Loucy (cell line): Measurements from ENCODE around the gene HNRNPU.

Experiments
- H2AFZ ChIP-seq: fragments of 200-600 bp; sonication (generic); 2 replicates; pipeline ENCODE4 v1.6.0; 2016; ENCODE audit warnings: antibody characterized with exemption, mild to moderate bottlenecking, low read length, moderate library complexity
- H3F3A ChIP-seq: fragments of 200-600 bp; 2 replicates; pipeline ENCODE4 v1.6.0; 2016; ENCODE audit warnings: antibody characterized with exemption, low read depth, mild to moderate bottlenecking
- H3K27me3 ChIP-seq: fragments of 200-600 bp; sonication (generic); 2 replicates; pipeline ENCODE4 v1.6.1; 2014; ENCODE audit warnings: low read length, mild to moderate bottlenecking; ENCODE audit not compliant: insufficient read depth, poor library complexity, severe bottlenecking
- H3K36me3 ChIP-seq: fragments of 200-600 bp; sonication (generic); 2 replicates; pipeline ENCODE4 v1.6.1; 2016; ENCODE audit warnings: low read length; ENCODE audit not compliant: insufficient read depth
- H3K4me1 ChIP-seq: fragments of 200-600 bp; sonication (generic); 2 replicates; pipeline ENCODE4 v1.5.1; 2014; ENCODE audit warnings: low read length, mild to moderate bottlenecking; ENCODE audit not compliant: insufficient read depth, poor library complexity, severe bottlenecking
- H3K4me2 ChIP-seq: fragments of 200-600 bp; sonication (generic); 2 replicates; pipeline ENCODE4 v1.6.0; 2014; ENCODE audit warnings: antibody characterized with exemption, low read length, low read depth, mild to moderate bottlenecking; ENCODE audit not compliant: poor library complexity, severe bottlenecking
- H3K4me3 ChIP-seq: fragments of 200-600 bp; sonication (generic); 2 replicates; pipeline ENCODE4 v1.5.1; 2014; ENCODE audit warnings: low read length, mild to moderate bottlenecking, mixed read lengths; ENCODE audit not compliant: poor library complexity, severe bottlenecking
- H3K79me2 ChIP-seq: fragments of 200-600 bp; sonication (generic); 2 replicates; pipeline ENCODE4 v1.6.1; 2014; ENCODE audit warnings: low read length; ENCODE audit not compliant: insufficient read depth
- H3K9ac ChIP-seq: fragments of 200-600 bp; sonication (generic); 2 replicates; pipeline ENCODE4 v1.6.0; 2014; ENCODE audit warnings: mild to moderate bottlenecking, low read depth, low read length, moderate library complexity; ENCODE audit not compliant: poor library complexity, severe bottlenecking
- H3K9me2 ChIP-seq: fragments of 200-600 bp; sonication (generic); replicated peaks from 2 replicates; pipeline ENCODE4 v1.6.1; 2016; ENCODE audit warnings: low read depth, low read length, mixed read lengths
- H3K9me3 ChIP-seq: fragments of 200-600 bp; sonication (generic); 2 replicates; pipeline ENCODE4 v1.6.1; 2014; ENCODE audit warnings: mild to moderate bottlenecking, antibody characterized with exemption, low read length, low read depth; ENCODE audit not compliant: insufficient read depth
- H4K20me1 ChIP-seq: fragments of 200-600 bp; sonication (generic); 2 replicates; pipeline ENCODE4 v1.6.0; 2014; ENCODE audit warnings: antibody characterized with exemption, low read length, mild to moderate bottlenecking; ENCODE audit not compliant: insufficient read depth, poor library complexity, severe bottlenecking
- EZH2phosphoT487 ChIP-seq: fragments of 200-600 bp; IDR thresholded peaks from 2 replicates; pipeline ENCODE4 v1.6.1; 2018; ENCODE audit warnings: antibody characterized with exemption, mild to moderate bottlenecking, moderate library complexity, borderline replicate concordance
- TF ChIP-seq, protein P1 (sequence below): fragments of 200-600 bp; sonication (generic); conservative IDR thresholded peaks from 2 replicates; pipeline ENCODE4 v1.5.1; 2014; ENCODE audit warnings: mild to moderate bottlenecking, antibody characterized with exemption, low read length

HNRNPU gene

DNA sequence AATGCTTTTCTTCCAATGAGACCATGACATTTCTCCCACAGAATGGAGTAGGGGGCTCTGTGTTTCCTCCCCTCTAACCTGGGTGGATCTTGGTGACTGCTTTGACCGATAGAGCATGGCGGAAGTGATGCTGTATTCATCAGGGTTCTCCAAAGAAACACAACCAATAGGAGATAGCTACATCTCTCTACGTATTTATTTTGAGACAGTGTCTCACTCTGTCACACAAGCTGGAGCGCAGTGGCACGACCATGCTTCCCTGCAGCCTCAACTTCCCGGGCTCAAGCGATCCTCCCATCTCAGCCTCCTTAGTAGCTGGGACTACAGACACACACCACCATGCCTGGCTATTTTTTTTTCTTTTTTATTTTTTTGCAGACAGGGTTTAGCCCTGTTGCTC, 29.5 kb upstream of the HNRNPU start:
- no peaks in the 10 kb centered on the region for H3K4me1 ChIP-seq
- H4K20me1 ChIP-seq: no peaks in the 10 kb centered on the region
- H3F3A ChIP-seq: no peaks in the 10 kb centered on the region
- H3K36me3 ChIP-seq: no peaks in the 10 kb centered on the region
- TF ChIP-seq EZH2phosphoT487: no peak
- TF ChIP-seq, protein P1, sequence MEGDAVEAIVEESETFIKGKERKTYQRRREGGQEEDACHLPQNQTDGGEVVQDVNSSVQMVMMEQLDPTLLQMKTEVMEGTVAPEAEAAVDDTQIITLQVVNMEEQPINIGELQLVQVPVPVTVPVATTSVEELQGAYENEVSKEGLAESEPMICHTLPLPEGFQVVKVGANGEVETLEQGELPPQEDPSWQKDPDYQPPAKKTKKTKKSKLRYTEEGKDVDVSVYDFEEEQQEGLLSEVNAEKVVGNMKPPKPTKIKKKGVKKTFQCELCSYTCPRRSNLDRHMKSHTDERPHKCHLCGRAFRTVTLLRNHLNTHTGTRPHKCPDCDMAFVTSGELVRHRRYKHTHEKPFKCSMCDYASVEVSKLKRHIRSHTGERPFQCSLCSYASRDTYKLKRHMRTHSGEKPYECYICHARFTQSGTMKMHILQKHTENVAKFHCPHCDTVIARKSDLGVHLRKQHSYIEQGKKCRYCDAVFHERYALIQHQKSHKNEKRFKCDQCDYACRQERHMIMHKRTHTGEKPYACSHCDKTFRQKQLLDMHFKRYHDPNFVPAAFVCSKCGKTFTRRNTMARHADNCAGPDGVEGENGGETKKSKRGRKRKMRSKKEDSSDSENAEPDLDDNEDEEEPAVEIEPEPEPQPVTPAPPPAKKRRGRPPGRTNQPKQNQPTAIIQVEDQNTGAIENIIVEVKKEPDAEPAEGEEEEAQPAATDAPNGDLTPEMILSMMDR: no peak
- H3K9ac ChIP-seq: no peak overlapping the region
- no peak overlapping the region for H3K4me2 ChIP-seq
- H3K9me2 ChIP-seq: no peaks in the 10 kb centered on the region
- no peaks in the 10 kb centered on the region for H3K27me3 ChIP-seq
- no peaks in the 10 kb centered on the region for H3K79me2 ChIP-seq
- no peak overlapping the region for H2AFZ ChIP-seq
- no peaks in the 10 kb centered on the region for H3K9me3 ChIP-seq
- no peak overlapping the region for H3K4me3 ChIP-seq

DNA sequence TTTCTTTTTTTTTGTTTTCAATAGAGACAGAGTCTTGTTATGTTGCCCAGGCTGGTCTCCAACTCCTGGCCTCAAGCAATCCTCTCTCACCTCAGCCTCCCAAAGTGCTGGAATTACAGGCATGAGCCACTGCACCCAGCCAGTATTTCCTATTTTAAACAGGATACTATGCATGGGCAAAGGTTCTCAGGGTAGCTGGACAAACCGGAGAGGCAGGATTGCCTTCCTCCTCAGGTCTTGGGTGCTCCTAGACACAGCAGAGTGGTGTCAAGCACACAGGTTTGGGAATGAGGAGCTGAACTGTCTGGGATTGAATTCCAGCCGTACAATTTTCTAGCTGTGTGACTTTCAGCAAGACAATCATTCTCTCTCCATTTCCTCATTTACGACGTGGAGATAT, 22.9 kb upstream of the HNRNPU start:
- Histone ChIP-seq H3K36me3 (no peaks in the 10 kb centered on the region), H3K4me2 (no peak overlapping the region), H3F3A (no peaks in the 10 kb centered on the region), H3K9me2 (no peaks in the 10 kb centered on the region), H3K4me1 (no peaks in the 10 kb centered on the region), H3K27me3 (no peaks in the 10 kb centered on the region), H3K9me3 (no peaks in the 10 kb centered on the region), H3K79me2 (no peaks in the 10 kb centered on the region), H3K4me3 (no peak overlapping the region), H4K20me1 (no peaks in the 10 kb centered on the region), H2AFZ (no peak overlapping the region), H3K9ac (no peak overlapping the region)
- TF ChIP-seq, protein P1: no peak
- TF ChIP-seq EZH2phosphoT487: no peak

DNA sequence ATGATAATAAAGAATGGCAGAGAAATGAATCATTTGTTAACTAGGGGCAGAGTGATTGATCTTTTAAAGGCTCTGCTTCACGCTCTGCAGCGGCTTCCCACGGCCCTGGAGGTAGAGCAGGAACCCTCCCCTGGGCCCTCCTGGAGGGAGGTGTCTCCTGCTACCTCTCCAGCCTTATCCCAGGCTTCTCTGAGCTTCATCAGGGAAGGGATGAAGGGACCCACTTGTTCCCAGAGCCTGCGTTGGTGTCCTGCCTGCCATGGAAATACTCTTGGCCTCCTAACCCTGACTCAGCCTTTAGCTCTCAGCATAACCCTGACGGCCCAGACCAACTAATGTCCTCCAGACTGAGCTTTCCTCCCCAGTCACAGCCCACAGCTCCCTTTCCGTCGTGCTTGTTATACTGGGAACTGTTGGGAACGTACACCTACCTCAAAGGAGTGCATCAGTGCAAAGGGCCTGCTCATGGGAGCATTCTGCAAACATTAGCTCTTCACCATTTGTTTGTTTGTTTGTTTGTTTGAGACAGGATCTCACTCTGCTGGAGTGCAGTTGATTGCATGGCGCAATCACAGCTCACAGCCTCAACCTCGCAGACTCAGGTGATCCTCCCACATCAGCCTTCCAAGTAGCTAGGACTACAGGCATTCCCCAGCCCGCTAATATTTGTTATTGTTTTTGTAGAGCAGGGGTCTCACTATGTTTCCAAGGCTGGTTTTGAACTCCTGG, 17.4 kb upstream of the HNRNPU start:
- Histone ChIP-seq H2AFZ (no peak overlapping the region), H3F3A (no peaks in the 10 kb centered on the region), H3K9me2 (no peaks in the 10 kb centered on the region), H3K9me3 (no peaks in the 10 kb centered on the region), H3K4me3 (no peak overlapping the region), H3K27me3 (no peaks in the 10 kb centered on the region), H3K4me1 (no peaks in the 10 kb centered on the region), H3K4me2 (no peak overlapping the region), H3K36me3 (no peaks in the 10 kb centered on the region), H3K9ac (no peak overlapping the region), H3K79me2 (no peaks in the 10 kb centered on the region), H4K20me1 (no peaks in the 10 kb centered on the region)
- no peak for TF ChIP-seq EZH2phosphoT487

DNA sequence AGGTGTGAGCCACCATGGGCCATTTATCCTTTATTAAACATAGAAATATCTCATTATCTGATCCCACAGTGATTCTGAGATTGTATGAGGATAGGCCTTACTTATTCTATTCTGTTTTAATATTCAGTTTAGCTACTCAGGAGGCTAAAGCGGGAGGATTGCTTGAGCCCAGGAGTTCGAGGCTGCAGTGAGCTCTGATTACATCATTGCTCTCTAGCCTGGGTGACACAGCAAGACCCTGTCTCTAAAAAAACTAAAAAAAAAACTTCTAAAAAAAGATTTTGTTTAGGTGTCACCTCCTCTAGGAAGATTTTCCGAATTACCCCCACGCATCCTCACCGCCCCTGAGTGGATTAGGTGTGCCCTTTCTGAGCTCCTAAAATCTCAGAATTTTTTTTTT, 14.3 kb upstream of the HNRNPU start:
- H3K4me1 ChIP-seq: no peaks in the 10 kb centered on the region
- no peaks in the 10 kb centered on the region for H3K9me2 ChIP-seq
- no peaks in the 10 kb centered on the region for H3K36me3 ChIP-seq
- no peaks in the 10 kb centered on the region for H4K20me1 ChIP-seq
- H3K79me2 ChIP-seq: no peaks in the 10 kb centered on the region
- no peak overlapping the region for H3K4me3 ChIP-seq
- no peak overlapping the region for H3K4me2 ChIP-seq
- no peak for TF ChIP-seq EZH2phosphoT487
- H3K27me3 ChIP-seq: no peaks in the 10 kb centered on the region
- H3K9me3 ChIP-seq: no peaks in the 10 kb centered on the region
- no peak overlapping the region for H3K9ac ChIP-seq
- no peaks in the 10 kb centered on the region for H3F3A ChIP-seq
- H2AFZ ChIP-seq: no peak overlapping the region
